Measurements from ENCODE around the gene TSPAN4.

TSPAN4 gene

DNA sequence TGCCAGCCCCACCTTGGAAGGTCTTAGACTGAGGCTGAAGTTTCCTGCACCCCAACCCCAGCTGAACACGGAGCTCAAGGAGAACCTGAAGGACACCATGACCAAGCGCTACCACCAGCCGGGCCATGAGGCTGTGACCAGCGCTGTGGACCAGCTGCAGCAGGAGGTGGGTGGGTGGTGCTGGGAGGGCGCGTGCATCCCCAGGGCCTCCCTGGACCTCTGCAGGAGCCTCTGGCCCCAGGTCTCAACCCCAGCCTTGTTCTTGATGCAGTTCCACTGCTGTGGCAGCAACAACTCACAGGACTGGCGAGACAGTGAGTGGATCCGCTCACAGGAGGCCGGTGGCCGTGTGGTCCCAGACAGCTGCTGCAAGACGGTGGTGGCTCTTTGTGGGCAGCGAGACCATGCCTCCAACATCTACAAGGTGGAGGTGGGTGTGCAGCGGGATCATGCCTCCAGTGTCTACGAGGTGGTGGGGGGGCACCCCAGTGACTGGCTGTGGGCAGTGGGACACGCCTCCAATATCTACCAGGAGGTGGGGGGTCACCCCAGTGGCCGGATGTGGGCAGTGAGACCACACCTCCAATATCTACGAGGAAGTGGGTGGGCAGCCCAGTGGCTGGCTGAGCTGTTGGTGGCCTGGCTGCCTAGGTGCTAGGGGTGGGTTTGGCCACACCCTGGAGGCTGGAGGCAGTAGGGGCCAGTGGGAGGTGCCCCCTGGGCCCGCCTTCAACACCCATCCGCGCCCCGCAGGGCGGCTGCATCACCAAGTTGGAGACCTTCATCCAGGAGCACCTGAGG lies 5.3 kb upstream of the TSPAN4 start:
- no peak for DNase-seq

DNA sequence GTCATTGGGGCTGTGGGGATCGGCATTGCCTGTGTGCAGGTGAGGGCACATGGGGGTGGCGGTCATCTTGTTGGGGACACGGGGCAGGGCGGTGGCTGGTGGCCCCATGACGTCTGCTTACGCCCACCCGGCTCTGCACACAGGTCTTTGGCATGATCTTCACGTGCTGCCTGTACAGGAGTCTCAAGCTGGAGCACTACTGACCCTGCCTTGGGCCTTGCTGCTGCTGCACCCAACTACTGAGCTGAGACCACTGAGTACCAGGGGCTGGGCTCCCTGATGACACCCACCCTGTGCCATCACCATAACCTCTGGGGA lies 4.7 kb upstream of the TSPAN4 start:
- DNase-seq = no peak

DNA sequence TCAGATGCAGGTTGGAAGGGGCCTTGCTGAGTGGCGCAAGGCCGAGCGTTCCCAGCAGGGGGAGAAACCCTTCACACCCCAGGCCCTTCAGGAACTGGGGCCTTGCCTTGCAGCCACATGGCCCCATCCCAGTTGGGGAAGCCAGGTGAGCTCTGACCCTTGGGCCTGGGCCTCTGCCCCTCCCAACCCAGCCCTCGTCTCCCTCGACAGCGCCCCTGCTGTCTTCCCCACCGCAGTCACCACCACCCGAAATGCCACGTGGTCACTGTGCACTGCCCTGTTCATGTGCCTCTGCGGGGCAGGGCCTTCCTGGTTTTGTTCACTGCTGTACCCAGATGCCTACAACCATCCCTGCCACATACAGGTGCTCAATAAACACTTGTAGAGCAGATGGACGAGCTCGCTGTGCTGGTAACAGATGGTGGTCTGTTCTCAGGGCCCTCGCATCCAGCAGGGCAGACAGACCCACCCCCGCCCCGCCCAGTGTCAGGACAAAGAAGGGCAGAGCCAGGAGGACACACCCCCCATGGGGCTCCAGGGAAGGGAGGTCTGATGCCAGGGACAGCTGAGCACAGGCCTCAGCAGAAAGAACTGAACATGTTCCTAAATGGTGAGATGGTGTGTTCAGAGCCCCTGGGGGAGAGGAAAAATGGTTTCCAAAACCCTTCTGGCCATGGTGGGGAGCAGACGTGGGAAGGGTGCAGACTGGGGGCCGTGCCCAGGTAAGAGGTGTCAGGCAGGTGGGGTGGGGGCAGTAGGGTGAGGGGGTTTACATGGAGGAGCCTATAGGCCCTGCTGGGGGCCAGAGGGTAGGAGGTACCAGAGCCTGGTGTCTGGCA lies 4.0 kb upstream of the TSPAN4 start:
- no peak for DNase-seq

DNA sequence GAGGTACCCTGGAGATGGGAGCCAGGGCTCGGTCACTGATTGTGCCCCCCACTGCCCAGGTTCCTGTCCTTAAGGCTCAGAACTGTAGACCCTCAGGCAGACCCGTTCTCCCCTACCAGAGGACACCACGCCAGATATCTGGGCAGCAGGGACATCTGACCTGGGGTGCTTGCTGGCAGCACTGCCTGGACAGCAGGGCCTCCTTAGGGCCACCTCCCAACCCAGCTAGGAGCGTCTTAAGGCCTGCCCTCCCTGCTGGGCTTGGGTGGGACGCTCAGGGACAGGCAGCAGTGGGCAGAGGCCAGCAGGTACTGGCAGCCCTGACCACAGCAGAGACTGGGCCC lies 3.4 kb upstream of the TSPAN4 start:
- no peak for DNase-seq

DNA sequence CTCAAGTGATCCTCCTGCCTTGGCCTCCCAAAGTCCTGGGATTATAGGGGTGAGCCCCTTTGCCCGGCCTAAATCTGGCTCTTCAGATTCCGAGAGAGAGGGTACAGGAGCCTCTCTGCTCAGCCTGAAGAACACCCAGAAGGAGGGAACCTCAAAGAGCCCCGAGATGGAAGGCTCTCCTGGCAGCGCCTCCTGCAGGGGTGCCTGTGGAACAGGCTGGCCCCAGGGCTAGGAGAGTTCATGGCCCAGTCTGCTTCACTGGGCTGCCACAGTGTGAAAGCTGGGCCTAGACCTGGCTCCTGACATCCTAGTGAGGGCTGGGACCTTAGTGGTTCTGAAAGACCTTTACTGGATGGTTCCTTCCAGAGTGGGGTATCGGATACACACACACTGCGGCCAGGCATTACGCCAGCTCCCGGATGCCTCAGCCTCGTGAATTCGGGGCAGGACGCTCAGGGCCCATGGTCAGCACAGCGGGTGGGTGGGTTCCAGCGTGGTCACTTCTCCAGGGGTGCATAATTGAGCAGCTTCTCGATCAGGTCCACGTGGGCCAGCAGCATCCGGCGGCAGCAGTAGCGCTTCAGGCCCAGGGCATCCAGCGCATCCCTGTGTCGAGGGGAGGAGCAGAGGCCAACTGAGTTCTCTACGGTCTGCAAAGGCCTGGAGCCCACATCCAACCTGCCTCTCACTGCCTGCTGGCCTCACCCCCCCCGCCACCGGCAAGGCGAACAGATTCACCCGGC lies 2.6 kb upstream of the TSPAN4 start:
- DNase-seq = no peak

DNA sequence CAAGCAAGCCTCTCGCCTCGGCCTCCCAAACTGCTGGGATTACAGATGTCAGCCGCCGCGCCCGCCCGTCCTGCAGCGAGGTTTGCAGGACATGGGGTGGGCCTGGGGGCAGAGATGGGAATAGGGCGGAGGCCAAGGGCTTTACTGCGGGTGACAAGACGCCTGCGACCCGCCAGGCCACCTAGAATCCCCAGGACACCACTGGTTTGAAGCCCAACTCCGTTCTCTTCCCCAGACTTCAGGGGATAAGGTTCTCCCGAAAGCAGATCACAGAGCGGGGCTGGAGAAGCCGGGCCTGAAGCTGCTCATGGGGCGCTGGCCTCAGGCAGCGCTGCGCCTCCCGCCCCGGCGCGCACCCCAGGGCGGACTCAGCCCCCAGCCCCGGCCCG lies 677 bp upstream of the TSPAN4 start:
- no peak for DNase-seq

DNA sequence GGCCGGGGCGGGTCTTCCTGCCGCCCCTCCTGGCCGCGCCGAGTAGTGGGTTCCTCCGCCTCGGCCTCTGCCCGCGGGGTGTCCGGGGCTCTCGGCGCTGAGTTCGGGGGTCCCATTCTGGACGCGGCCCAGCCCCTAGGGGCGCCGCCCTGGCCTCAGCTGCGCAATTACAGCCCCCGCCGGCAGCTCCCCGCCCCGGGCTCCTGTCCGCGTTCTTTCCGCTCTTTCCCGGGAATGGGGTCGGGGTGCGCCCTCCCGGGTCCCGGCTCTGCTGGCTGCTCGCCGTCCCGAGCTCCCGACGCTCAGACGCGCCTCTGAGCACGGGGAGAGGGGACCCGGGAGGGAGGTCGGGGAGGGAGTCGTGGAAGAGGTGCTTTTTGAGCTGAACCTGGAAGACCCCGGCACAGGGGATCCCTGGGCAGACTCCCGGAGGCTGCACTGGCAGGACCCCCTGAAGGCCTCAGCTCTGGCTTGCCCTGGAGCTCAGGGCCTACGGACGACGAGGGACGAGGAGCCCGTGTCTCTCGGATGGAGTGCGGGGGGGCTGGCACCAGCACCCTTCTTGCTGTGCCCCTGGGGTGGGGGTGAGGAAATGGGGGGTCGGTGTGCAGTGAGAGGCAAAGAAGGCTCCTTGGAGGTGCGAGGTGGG lies 558 bp downstream of the TSPAN4 start:
- DNase-seq = no peak

DNA sequence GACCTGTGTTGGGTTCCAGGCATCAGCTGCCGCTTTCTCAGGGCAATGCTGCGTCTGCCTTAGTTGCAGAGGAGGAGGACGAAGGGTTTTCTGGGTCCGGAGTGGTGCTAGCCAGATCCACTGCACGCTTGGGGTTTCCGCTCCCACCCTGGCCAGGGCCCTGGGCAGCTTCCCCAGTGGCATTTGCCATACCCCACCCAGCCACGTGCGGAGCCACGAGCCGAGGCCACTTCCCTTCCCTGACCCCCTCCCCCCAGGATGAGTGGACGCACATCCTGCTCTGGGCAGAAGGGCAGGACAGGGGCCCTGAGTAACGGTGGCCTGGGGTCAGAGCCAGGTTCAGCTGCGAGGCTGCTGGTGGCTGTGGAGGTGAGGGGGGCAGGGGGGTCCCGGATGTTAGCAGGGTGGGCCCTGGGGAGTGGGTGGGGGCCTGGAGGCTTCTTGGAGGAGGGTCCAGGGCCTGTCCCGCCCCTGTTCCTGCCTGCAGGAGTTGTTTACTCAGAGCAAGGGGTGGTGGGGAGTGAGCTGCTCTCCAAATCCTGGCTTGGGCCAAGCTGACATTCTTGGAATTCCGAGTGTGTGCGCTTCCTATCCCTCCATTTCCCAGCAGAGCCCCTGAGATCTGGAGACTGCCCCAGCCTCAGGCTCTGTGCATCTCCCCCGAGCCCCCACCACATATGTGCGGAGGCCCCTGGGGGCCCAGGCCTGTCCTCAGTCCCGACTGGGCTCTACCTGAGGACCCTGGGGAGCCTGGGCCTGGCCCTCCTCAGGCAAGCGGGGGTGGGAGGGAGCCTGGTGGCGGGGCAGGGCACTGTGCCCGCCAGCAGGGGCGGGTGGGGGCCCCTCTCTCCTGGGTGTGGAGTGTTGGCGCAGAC lies 1.4 kb downstream of the TSPAN4 start:
- no peak for DNase-seq

DNA sequence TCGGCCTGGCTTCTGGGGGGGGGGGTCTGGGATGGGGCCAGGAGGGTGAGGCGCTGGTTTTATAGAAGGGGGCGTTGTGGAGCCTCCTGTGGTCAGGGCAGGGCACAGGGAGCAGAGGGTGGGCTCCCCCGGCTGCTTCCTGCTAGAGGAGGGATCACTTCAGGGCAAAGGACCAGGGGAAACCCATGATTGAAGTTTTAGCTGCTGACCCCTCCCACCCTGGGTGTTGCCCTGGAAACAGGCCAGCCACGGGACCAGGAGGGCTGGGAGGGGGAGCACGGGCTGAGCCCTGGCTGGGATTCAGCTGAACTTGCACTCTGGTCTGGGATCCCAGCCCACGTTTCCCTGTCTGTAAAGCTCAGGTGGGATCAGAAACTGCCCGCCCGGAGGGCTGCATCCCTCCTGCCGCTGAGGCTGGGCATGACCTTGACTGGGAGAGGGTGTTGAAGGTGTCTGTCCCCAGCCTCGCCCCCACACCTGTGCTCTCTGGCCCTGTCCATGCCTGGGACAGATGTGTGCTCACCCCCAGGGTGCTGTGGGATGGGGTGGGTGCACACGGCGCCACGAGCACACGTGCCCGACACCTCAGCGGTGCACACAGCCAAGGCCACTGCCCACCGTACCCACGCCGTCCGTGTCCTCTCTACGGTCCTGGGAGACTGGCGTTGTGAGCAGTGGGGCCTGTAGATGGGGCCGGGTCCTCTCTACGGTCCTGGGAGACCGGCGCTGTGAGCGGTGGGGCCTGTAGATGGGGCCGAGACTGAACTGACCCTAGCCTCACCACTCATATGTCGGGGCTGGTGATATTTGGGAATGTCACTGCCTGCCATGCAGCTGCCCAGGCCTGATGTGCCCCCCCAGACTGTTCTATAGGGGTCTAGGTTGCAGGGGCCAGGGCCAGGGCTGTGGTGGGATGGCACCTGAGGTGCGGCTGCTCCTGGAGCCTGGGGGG lies 2.3 kb downstream of the TSPAN4 start:
- DNase-seq = no peak

DNA sequence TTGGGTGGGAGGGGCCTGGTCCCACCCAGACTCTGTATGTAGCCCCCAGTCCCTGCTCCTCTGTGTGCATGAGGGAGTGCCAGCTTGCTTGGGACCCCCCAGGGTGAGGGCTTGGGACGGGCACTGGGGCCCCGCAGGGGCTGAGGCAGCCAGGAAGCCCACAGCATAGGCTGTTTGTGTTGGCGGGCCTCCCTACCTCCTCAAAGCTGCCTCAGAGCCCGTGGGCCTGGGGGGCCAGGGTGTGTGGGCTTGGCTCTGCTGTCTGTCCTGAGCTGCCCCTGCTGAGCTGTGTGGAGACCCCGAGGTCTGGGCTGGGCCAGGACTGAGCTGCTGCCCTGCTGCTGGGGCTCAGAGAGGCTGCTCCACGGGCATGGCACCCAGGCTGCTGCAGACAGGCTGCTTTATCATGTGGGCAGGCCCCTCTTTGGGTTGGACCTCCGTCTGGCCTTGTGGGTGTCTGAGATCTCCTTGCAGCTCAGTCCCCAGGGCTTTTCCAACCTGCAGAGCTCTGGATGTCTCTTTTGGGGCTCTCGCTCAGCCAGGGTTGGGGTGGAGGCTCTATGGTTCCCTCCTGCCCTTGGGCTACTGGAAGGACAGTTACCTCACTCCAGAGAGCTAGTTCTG lies 3.3 kb downstream of the TSPAN4 start:
- no peak for DNase-seq

DNA sequence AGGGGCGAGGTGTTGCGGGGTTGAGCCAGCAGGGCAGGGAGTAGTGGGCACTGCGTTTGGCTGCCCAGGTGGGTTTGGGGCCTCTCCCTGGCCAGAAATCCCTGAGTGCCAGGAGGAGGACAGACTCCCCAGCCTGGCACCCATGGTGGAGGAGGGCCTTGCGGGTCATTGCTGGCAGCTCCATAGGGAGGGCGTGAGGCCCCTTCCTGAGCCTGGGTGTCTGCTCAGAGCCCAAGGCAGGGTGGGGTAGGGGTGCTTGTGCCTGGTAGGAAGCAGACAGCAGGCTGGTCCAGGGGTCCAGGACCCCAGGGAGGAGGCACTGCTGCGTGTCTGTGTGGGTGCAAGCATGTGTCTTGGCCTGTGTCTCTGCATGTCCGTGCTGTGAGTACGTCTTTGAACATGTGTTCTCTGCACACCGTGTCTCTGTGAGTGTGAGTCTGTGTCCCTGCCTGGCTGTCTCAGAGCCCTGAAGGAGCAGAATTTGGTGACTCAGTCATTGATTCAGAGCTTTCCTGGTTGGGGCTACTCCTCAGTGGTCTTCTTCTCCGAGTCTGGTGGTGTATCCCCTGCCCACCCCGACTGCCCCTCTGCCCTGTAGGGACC lies 3.9 kb downstream of the TSPAN4 start:
- no peak for DNase-seq

DNA sequence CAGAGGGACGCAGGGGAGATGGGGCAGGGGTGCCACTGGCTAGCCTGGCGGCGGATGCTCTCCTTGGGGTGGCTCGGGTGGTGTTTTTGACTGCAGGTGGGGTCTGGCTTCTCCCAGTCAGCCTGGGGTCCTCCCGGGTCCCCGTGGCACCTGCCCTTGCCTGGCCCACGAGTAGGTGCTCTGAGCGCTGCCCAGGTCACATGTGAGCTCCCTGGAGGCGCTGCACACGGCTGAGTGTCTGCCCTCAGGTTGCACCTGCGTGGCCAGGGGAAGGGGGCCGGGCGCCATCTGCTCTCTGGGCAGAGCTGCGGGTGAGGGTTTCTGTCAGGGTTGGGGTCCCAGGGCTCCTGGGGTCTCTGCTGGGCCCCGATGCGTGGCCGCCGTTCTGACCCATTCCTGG lies 5.2 kb downstream of the TSPAN4 start:
- DNase-seq = no peak

DNA sequence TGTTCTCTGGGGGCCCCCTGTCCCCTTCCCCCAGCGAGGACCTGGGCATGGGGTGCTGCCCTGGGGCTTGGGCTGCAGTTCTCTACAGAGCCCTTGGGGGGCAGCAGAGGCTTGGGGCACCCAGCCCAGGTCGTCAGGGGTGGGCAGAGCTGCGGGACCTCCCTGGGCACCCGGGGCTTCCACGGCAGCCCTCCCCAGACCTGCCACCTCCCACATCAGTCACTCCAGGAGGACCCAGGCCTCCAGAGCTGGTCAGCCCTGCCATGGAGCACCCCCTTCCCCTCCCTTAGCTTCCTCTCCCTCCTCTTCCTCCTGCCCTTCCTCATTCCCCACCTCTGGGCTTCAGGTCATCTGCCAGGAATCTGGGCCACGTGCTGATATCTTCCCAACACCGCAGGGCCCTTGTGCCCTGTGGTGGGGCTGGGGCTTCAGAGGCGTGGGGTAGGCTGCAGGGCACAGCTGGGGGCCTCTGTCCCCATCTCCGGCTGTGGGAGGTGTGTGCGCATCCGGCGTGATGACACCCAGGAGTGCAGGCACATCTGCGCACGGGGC lies 5.8 kb downstream of the TSPAN4 start:
- DNase-seq = no peak

DNA sequence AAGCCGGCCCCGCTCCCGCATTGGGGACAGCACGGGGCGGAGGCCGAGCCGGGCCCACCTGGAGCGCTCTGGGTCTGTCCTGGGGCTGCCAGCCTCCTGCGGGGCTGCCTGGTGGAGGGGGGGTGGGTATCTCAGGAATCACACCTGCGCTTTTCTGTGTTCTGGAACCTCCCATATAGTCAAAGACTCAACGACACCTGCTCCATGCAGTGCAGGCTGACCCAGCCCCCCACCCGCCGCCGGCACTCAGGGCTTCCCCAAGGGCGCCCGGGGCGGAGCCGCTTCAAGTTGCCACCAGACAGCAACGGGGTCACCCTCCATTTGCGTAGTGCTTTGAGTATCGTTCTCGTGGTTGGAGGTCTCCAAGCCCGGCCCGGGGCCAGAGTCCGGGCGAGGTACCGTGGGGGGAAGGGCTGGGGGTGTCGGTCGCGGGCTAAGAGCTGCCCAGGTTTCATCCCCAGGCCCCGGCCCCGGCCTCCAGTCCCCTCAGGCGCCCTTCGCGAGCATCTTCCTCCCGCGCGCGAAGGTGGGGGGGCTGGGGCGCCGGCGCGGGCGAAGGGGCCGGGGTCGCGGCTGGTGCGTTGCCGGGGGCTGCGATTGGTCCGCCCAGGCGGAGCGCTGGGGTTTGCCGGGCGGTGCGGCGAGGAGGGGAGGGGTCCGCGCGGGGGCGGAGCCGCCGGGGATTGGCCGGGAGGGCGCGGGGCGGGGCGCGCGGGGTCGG lies 6.6 kb downstream of the TSPAN4 start:
- DNase-seq = no peak

DNA sequence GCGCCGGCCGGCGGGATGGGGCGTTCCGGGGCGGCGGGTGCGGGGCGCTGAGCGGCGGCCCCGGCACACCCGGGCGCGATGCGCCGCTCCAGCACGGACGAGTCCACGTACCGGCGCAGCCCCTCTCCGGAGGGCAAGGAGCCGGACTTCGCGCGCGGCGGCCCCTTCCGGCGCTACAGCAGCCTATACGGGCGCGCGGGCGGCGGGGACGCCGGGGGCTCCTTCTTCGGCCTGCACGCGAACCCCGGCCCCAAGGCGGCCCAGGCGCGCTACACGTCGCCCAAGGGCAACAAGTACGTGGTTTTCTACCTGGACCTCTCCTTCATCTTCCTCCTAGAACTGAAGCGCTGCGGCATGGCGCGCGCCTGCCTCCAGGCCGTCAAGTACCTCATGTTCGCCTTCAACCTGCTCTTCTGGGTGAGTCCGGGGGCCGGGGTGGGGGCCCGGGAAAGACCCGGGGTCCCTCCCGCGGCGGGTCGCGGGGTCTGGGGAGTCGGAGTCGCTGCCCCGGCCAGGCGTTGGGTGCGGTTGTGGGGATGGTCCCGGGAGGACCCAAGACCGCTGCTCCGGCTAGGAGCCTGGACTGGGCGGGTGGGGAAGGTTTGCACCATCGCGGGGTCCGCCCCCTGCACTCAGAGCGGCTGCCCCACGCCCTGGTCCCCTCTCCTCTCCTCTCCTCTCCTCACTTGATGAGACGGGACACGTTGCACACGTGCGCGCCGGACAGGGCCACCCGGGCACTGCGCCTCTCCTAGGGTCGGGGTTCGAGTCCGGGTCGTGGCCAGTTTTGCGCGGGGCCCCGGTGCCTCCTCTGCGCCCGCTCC lies 7.5 kb downstream of the TSPAN4 start:
- no peak for DNase-seq

DNA sequence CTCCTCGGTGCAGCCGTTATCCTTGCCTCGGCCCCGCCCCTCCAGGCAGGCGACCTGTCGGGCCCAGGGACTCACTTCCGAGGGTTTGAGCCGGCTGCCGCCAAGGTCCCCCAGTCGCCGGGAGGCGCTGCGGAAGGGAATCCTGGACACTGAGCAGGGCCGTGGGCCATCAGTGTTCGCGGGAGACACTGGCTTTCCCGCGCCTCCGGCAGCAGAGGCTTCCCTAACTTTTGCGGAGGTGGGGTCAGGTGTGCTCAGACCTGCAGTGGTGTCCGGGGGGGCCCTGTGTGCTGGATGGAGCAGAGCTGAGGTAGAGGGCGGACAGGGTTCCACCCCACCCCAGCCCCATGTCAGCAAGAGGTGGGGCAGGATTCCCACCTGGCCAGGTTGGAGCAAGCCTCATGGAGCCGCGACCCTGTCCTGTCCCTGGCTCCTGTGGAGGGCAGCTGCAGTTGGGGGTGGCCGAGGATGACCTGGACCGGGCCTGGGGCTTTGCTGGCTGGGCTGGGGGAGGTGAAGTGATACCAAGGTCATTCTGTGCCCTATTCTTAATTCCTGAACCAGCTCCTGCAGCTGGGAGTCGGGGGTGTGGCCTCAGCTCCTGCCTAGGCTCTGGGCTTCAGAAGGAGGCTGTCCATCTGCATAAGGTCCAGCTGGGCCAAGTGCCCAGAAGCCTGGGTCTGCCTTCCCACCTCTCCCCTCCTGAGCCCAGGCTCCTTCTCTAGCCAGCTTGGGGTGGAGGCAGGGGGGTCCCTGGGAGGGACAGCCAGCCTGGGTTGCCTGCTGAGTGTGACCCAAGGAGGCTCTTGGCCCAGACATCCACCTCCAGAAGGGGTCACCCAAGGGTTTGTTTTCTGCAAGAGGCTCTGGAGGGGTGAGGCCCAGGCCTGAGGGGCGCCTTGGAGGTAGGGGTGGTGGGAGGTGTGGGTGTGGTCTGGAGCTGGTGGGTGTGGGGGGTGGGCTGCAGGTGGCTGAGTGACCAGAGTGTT lies 8.4 kb downstream of the TSPAN4 start:
- no peak for DNase-seq

DNA sequence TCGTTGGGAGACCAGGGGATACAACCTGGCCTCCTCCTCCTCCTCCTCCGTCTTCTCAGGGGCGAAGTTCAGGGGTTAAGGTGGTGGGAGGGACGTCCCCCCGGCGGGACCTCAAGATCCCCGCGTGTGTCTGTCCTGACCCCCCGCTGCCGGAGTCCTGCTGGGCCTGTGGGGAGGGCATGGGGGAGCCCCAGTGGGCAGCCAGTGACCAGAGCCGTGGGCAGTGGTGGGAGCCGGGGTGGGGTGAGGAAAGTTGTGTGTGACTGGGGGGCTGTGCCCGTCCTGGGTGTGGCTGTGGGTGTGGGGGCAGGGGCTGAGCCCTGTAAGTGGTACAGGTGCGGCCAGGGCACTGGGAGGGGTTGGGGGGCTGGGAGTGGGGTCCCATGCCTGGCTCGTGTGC lies 10.1 kb downstream of the TSPAN4 start:
- no peak for DNase-seq
